ENCODE data around the gene SPSB4.
"Not testable (repeated sequence)": the region's sequence is repeated elsewhere in the genome, so short reads cannot be mapped to it uniquely, and the experiment has no call there.

SPSB4 gene

DNA sequence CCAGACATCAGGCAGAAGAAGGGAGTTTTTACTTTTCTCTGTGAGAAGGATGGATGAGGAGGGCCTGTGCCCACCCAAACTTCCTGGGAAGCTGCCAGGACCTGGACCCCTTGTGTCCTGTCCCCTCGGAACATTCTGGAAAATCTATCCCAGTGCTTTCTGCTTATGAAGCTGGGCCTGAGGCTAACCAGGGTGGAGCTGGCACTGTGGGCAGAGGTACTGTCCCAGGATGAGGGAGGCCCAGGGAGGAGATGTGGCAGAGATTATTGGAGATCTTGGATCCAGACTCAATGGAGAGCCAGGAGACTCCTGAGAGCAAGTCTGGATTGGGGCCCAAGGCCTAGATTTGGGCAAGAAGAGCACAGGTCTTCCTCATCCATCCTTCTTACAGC is 44.4 kb downstream of the SPSB4 start:
- no peak for DNase-seq

DNA sequence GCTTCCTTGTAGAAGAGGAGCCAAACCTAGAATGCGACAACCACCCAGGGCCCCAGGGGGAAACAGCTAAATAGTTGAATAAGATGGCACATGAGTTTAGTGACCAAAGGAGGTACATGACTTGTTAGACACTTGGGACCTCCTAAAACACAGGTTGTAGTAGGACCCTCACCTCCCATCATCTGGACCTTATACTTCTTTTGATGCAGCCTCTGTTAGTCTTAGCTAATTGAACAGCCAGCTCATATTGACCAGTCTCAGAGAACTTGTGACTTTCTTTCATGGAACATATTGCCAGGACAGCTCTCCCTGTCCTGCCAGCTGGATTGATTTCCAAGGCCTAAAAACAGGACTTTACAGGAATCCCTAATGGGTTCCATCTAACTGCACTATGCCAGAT is 45.0 kb downstream of the SPSB4 start:
- DNase-seq = no peak

DNA sequence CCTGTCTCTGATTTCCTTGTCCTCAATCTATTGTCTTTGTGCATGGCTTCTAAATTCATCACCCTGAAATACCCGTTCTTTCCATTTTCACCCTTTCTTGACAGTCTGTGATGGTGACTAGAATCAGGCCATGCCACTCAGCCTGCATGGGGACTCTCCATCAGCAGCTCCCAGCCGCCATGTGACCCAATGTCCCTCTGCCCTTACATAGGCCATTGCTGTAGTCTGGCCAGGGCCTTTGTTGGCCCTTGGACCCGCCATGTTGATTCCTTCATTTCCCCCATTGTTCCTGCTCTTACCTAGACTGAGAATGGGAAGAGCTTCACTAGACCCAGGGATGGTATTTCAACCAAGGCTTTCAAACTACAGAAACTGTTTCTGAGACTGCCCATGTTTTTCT is 45.8 kb downstream of the SPSB4 start:
- DNase-seq = no peak

DNA sequence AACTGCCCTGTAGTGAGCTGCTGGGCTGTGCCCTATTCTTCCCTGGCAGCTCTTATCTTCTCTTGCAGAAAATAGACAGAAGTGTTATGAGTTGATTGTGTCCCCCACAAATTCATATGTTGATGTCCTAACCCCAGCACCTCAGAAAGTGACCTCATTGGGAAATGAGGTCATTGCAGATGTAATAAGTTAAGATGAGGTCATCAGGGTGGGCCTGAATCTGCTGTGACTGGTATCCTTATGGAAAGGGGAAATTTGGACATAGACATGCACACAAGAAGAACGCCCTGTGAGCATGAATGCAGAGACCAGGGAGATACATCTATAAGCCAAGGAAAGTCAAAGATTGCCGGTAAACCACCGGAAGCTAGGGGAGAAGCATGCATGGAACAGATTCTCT is 49.0 kb downstream of the SPSB4 start:
- DNase-seq = no peak

DNA sequence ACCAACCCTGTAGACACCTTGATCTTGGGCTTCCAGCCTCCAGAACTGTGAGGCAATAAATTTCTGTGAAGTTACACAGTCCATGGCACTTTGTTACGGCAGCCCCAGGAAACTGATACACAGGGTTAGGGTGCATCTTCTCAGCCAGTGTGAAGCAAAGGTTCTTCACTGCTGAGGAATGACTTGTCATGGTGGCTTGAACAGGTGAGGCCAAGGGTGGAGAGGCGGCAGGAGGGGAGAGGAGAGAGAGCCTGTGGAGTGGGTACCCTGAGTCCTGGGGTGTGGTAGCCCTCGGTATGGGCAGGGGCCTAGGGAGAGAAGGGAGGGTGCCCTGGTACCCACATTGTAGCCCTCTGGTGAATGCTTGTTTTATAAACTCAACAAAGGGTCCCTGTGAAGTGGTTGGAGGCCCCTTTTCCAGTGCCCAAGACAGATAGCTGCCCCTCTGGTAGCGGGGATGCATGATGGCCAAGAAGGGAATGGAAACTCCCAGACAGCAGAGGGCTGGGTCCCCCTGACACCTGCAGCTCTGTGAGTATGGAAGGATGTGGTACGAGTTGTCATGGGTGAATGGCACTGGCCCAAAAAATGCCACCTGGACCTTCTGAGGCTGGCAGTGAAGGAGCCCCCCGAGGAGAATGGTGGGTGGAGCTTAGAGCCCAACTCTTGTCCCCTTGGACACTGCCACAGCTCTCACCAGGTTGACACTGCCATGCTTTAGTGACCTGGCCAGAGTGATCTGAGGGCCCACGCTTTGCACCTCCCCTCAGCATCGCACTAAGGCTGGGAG is 49.6 kb downstream of the SPSB4 start:
- no peak for DNase-seq

DNA sequence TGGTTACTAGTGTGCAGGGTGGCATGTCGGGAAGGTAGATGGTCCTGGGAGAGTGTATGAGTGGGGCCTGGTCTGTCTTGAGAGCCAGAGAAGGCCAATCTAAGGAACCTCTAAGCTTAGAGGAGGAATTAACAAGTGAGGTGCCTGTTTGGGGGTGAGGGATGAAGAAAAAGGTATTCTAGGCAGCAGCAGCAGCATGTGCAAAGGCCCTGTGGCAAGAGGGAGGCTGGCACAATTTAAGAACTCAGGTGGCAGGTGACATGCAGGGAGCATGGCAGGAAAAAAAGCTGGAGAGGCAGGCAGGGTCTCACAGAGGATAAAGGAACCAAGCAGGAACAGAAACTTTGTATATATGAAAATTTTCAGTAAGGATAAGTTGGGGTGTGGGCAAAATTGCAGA is 51.2 kb downstream of the SPSB4 start:
- DNase-seq = no peak

DNA sequence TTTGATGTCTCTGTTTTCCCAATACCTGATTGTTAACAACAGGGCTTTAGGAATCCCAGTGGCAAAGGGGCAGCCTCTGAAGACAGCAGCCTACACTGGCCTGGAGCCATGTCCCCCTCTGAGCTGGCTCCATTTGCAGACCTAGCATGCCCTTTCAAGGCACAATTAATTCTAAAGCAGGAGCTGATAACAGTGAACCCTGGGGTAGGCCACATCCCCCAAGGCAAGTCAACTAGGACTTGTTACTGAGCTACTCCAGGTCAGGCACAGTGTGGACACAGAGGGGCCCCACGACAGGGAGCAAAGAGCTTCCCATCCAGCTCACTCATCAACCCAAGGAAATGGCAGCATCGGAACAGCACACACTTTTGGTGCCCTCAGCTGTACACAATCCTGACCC is 51.9 kb downstream of the SPSB4 start:
- DNase-seq = no peak

DNA sequence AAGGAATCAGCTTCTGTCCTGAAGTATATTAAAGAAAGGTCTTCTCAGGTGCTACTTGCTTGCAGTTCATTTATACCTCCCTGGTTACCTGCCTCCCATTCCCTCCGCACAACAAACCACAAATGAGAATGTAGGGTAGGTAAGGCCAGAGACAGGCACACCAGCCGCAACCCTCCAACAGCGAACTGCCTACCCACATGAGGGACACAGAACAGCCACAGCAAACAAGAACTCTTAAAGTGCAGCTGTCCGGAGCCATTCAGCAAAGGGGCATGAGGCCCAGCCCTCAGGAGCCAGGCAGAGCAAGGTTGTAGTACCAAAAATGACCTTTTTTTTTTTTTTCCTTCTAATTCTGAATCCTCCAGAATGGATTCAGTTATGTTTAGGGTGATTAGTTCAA is 52.4 kb downstream of the SPSB4 start:
- no peak for DNase-seq

DNA sequence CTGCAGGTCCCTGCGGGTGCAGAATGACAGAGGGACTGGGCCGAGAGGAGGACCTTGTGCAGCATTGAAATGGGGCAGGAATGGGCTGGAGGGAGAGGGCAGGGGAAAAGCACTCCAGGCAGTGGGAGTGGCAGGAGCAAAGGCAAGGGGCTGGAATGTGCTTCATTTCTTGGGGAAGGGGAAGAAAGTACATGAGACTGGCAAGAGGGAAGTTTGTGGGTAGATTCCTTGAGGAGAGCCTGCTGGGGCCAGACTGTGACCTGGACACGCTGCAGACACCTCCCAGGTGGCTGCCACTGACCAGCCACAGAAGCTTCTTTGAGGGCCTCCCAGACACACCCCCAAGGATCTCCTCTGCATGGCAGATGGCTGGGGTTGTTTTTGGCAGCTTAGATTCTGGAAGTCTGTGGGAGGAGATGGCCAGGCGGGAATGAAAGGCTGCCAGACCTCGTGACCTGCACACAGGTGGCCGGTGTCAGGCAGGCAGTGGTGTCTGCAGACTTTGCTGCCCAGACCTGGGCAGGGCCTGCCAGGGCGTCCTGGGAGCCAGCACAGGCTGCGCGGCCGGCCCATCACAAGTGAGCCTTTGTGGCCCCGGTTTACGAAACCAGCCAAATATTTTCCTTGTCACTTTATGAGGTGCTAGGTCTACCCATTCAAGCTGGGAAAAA is 53.1 kb downstream of the SPSB4 start:
- DNase-seq = no peak

DNA sequence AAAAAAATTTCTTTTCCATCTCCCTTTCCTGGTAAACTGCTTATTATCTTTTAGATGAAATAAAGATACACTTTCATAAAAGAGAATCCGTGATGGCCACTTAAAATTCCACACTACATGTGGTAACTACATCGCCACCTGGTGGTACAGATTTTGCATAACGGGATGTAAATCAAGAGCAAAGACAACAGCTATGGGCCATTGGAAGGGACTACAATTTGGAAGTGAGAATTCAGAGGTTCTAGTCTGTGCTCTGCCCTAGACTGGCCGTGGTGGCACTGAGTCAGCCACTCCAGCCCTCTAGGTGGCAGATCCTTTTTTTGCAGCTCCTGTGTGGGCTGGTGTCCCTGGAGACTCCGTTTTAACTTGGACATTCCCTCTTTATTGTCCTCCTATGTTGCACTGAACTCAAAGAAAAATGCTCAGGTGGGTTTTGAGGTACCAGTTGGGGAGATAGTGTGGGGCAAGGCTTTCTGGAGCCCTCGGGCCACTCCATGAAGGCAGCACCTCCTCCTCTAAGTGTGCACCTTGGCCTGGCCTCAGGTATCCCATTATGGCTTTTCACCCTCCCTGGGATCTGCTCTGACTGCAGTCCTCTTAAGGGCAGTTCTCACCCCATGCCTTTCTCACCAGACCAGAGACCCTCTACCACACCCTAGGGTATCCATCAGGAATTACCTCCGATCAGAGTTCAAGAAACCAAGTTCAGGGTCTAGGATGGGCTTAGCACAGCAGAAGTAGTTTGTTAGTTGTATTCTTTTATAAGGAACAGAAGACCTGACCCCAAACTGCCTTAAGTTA is 54.9 kb downstream of the SPSB4 start:
- peak; percentile 72 for DNase-seq

DNA sequence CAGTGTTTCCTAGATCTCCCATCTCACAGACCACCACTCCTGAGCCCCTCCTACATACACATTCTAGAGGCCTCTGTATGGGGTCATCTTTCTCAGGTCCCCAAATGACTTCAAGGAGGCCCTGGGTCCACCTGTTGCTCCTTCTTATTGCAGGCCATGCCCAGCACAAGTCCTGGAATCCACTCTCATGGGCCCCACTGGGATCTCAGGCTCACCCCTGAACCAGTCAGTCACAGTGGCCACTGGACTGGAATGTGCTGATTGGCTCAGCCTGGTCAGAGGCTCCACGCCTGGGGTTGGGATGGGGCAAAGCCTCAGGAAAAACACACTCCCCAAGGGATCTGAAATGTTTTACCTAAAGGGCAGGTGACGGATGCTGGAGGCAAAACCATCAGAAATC is 55.7 kb downstream of the SPSB4 start:
- no peak for DNase-seq

DNA sequence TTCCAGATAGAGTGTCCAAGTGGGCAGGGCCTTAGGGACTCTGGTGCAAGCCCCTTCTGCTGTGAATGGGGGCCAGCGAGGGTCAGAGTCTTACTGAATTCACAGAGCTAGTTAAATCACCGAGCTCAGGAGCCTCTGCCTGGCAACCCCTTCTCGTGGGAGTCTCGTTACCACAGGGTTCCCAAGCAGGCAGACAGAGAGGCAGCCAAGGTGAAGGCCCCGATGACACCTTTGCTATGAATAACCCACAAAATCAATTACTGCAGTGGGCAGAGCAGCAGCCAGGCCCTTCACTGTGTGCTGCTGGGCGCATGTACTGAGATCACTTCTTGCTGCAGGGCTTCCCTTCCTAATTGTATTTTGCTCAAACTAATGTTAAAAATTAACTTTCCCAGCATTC is 56.9 kb downstream of the SPSB4 start:
- DNase-seq = no peak

DNA sequence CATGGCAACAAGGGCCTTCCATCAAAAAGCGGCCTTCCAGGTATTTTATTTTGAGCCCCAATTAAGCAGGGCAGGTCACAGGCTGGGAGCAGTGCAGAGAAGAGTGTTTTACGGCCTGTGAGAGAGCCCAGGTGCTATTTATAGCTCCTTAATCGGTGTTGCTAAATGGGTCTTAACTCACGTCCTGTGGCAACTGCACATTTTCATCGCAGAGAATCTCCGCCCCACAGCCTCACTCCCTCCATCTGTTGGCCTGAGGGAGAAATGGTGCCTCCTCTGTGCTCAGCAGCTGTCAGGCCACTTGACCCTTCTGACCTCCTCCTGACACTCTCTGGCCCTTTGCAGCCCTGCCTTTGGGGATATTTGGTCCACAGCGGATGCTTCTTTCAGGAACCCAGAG is 58.6 kb downstream of the SPSB4 start:
- no peak for DNase-seq

DNA sequence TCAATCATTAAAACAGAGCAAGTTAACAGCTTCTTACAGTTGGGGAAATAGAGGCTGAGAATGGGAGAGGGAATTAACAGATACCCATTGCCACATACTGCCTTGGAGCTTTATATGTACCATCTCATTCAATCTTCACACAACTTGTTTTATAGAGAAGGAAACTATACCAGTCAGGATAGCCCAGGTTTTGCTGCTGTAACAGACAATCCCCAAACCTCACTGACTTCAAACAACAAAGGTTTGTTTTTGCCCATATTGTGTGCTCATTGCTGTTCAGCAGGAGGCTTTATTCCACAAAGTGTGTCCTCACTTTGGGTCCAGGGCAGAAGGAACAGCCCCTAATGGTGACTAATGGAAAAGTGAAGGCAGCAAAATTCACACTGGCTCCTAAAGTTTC is 59.2 kb downstream of the SPSB4 start:
- DNase-seq = no peak

DNA sequence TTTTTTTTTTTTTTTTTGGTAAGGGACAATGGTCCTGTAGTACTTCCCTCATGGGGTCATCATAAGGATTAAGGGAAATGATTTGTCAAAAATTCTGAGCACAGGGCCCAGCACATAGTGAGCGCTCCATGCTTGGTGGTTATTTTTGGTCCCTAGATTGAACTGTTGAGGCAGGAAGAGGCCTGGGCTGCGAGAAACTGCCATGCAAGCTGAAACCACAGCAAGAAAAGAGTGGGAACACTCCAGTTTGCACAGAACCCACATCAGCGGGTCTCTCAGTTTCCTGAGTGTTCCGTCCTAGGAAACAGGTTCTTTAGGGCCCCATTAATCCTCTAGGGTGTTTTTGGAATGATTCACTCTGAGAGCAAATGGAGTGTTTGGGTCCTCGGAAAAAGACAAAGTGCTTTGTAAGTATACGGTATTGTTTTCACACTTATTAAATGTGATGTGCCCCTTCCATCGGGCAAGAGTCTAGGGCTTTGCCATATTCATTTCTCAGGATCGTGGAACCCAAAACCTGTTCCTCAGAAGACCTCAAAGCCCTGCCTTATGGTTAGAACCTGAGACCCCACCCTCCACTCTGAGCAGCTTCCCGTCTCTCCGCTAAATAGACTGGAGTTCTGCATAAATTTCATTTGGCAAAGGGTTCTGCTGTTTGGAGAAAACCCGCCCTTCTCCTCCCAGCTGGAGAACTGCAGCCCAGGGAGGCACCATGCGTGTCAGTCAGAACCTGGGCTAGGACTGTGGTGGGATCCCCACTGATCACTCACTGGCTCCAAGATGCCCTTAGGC is 60.4 kb downstream of the SPSB4 start:
- DNase-seq = no peak

DNA sequence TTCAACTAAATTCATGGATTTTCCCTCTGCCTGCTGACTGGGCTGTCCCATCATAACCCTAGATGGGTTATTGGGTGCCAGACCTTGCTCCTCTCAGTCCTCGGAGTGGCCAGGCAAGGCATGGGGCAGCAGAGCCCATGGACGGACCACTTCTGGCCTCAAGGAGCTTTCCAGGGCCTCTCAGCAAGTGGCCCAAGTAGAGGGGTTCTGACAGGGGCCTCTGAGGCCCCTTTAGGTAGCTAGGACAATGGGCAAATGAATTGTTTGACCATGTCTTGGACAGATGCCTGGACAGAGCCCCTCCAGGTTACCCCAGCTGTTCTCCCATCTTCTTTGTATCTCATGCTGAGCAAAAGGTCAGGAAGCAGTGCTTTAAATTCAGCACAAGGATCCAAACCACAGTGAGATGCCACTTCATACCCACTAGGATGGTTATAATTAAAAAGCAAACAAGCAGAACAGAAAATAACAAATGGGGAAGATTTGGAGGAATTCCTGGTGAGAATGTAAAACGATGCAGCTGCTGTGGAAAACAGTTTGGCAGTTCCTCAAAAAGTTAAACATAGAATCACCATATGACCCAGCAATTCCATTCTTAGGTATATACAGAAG is 61.6 kb downstream of the SPSB4 start:
- DNase-seq = no peak

DNA sequence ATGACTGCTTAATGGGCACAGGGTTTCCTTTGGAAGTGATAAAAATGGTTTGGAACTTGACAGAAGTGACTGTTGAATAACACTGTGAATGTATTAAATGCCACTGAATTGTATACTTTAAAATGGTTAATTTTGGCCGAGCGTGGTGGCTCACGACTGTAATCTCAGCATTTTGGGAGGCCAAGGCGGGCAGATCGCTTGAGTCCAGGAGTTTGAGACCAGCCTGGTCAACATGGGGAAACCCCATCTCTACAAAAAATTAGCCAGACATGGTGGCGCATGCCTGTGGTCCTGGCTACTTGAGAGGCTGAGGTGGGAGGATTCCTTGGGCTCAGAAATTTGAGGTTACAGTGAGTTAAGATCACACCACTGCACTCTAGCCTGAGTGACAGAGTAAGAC is 62.5 kb downstream of the SPSB4 start:
- DNase-seq = not testable (repeated sequence)

DNA sequence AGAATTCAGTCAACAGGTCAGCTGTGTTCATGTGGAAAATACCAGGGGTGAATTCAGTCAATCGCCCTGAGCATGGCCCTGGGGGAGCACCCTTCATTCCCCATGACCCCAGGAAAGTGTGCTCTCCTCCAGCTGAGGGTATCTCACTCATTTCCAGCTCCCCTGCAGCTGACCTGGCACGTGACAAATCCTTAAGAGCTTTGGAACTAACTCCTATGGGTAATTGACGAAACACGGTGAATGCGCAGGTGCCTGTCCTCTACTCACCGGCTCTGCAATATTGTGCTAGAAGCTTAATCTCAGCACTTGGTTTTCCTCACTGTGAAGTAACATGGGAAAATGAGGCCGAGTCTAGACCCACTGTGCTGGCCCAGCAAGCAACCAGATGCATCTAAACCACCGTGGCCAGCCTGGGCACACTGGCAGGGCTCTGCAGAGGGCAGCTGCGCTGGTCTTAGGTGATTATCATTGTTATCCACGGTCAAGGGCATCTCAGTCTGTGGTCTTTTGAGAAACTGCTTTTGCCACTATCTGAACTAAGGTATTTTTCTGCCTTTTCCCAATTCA is 63.1 kb downstream of the SPSB4 start:
- no peak for DNase-seq

DNA sequence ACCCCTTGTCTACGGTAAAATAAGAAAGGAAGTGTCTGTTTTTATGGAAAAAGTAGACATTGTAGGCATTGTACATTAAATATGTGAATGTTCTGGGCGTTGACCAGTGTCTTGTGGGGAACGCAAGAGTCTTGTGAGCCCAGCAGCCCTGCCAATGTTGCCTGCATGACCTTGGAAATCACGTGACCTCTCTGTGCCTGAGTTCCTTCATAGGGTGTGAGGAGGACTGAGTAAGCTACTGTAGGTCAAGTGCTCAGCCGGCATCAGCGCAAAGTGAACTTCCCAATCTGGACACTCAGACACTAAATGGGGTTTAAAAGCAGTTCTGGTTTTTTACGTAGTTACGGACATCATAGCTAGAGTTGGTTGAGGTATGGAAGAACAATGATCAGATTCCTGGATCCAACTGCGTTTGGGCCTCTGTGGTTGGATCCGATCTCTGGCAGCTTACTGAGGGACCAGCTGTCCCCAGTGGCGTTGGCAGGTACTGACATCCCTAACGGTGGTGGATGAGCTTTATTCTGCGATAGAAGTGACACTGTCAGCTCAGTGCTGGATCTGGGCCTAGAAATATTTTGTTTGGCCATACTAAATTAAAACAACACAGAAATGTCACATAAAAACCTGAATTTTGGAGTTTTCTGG is 63.8 kb downstream of the SPSB4 start:
- no peak for DNase-seq

DNA sequence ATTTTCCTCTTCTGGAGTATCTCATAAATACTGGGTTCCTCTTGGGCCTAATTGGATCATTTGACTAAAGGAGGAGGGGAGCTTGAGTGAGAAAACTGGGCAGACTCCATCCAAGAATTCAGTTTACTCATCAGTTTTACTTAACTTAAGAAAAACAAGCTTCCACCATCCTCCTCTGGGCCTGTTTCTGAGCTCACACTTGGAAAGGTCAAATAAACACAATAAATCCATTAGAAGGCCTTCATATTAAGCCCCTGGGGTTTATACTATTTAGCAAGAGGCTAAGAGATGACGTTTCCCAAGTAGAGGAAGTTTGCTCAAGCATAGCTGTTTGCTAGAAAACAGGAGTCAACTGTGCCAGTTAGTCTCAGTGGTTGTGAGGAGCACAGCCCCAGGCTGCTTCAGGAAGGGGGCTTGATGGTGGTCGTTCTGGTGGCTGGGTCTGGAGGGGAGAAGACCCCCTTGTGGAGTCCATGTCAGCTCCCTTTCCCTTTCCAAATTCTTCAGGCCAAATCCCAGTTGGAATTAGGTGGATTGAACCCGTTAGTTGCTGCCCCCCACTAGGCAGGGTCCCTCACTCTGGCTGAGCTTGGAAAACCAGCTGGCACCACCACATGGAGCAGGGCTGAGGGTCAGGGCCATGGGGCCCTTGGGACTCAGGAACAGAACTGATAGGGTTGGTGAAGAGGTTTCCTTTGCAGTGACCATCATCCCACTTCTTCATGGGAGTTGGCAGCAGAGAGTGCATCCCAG is 64.8 kb downstream of the SPSB4 start:
- no peak for DNase-seq

DNA sequence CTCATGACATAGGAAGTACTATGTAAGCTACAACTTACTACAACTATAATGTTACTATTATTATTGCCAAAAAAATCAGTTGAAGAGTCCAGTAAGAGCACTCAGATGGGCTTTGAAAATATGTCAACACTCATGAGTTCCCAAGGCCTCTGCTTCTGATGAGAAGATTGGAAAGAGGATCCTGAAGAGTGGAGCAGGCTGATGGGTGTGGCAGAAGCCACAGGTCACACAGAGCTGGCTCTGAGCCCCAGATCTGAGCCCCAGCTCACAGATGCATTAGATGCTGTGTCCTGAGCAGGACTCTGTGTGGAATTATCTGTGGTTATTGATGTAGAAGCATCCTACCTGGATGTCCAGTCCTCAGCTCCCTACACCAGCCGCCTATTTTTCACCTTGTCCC is 65.6 kb downstream of the SPSB4 start:
- no peak for DNase-seq

All from EL (cell line).